ENCODE measurements around the gene DGUOK. TPM values are rescaled to one million over a fixed set of nuclear protein-coding genes. Genes with fewer than 3 reads are reported as not detected.

Gene DGUOK
- total RNA-seq, 1 experiment from 2014 or later = 78.5 TPM

DNA sequence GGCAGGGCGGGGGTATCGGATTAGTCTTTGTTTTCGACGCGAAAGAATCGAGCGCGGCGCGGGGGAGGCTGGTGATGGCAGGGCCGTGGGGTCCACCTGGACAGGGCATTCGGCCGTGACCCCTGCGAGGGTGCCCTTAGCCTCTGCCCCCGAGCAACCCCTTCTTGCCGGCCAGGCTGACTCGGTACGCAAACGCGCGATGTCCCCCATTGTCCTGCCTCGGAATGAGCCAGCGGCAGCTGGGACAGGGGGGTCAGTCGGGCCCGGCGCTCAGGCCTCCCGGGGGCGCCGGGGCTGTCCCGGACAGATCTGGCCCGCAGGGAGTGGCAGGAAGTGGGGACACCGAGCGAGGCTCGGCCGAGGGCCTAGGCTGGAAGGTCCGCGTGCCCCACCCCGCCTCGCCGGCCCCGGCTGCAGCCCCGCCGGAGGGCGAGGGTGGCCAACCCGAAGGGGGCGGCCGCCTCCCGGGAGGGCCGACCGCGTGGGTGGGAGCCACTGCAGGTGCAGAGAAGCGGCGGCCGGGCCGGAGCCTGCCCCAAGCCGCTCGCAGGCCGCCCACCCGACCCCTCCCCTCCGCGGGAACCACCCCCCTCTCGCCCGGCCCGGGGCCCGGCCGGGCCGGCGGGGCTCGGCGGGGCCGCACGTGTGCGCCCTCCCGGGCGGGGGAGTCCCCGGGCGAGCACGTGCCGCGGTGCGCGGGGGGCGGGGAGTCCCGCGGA, 57.7 kb downstream of the DGUOK start, which contains the start of gene TET3:
Gene TET3 (plus strand): TSS at position 708 of the 719 bp plus-strand sequence. CDS start 1,494 bp downstream, outside the sequence.
- in situ Hi-C loops (cut with HindIII; ENCODE audit: low pct_unique_long_range_greater_than_20kb, low sequenced_read_pairs) (no loop called here), intact Hi-C loops (cut with micrococcal nuclease; ENCODE audit: unreplicated experiment) (no loop called here)
- H3K4me1 ChIP-seq (ENCODE audit: control insufficient read depth, insufficient read depth, low read length) = peaks cover 62% of the 10 kb centered on the region

DNA sequence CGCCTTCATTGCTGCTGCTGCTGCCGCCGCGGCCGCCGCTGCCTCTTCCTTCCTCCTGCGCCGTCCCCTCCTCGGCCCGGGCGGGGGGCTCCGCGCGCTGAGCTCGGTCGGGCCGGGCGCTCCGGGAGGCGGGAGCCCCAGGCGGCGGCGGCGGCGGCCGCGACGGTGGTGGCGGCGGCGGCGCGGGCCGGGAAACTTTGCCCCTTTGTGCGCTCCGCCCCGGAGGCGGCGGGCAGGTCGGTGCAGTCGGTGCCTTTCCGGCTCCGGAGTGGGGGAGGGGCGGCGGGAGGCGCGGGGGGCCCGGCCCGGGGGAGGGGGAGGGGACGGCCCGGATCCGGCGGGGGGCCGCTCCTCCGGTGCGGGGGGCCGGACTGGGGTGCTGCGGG, 58.2 kb downstream of the DGUOK start:
- peak overlapping the region; percentile 49 to 60; a peak in 3 of 4 replicates for H3K4me3 ChIP-seq (ENCODE audit: low read depth in 2 of 2, low read length in 2 of 2)
- no peaks in the 10 kb centered on the region; the same call in 1 of the 2 replicates for H3K36me3 ChIP-seq (ENCODE audit: control insufficient read depth, insufficient read depth, low read length)
- H3K27ac ChIP-seq (ENCODE audit: low read length) = no peak overlapping the region
- in situ Hi-C loops (cut with HindIII; ENCODE audit: low pct_unique_long_range_greater_than_20kb, low sequenced_read_pairs) = no loop called here
- ChIA-PET CTCF (no interaction called here), POLR2A (no interaction called here)
- intact Hi-C loops (cut with micrococcal nuclease; ENCODE audit: unreplicated experiment) = no loop called here
- H3K4me1 ChIP-seq (ENCODE audit: control insufficient read depth, insufficient read depth, low read length) = peaks cover 62% of the 10 kb centered on the region
- no peak; the same call in 1 of the 2 replicates for ATAC-seq
- no peak for DNase-seq (ENCODE audit: low read depth, low spot score)
- no peaks in the 10 kb centered on the region for H3K9me3 ChIP-seq (ENCODE audit: control insufficient read depth, insufficient read depth, low read depth, low read length)
- H3K27me3 ChIP-seq (ENCODE audit: control insufficient read depth, insufficient read depth, low read length) = no peaks in the 10 kb centered on the region
- TF ChIP-seq, protein P1, sequence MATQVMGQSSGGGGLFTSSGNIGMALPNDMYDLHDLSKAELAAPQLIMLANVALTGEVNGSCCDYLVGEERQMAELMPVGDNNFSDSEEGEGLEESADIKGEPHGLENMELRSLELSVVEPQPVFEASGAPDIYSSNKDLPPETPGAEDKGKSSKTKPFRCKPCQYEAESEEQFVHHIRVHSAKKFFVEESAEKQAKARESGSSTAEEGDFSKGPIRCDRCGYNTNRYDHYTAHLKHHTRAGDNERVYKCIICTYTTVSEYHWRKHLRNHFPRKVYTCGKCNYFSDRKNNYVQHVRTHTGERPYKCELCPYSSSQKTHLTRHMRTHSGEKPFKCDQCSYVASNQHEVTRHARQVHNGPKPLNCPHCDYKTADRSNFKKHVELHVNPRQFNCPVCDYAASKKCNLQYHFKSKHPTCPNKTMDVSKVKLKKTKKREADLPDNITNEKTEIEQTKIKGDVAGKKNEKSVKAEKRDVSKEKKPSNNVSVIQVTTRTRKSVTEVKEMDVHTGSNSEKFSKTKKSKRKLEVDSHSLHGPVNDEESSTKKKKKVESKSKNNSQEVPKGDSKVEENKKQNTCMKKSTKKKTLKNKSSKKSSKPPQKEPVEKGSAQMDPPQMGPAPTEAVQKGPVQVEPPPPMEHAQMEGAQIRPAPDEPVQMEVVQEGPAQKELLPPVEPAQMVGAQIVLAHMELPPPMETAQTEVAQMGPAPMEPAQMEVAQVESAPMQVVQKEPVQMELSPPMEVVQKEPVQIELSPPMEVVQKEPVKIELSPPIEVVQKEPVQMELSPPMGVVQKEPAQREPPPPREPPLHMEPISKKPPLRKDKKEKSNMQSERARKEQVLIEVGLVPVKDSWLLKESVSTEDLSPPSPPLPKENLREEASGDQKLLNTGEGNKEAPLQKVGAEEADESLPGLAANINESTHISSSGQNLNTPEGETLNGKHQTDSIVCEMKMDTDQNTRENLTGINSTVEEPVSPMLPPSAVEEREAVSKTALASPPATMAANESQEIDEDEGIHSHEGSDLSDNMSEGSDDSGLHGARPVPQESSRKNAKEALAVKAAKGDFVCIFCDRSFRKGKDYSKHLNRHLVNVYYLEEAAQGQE (IDR thresholded peaks at IDR 0.05; ENCODE audit: insufficient read depth in 1 of 2, low read depth in 2 of 2, low read length in 1 of 2) = no peak
- TF ChIP-seq, protein P2, sequence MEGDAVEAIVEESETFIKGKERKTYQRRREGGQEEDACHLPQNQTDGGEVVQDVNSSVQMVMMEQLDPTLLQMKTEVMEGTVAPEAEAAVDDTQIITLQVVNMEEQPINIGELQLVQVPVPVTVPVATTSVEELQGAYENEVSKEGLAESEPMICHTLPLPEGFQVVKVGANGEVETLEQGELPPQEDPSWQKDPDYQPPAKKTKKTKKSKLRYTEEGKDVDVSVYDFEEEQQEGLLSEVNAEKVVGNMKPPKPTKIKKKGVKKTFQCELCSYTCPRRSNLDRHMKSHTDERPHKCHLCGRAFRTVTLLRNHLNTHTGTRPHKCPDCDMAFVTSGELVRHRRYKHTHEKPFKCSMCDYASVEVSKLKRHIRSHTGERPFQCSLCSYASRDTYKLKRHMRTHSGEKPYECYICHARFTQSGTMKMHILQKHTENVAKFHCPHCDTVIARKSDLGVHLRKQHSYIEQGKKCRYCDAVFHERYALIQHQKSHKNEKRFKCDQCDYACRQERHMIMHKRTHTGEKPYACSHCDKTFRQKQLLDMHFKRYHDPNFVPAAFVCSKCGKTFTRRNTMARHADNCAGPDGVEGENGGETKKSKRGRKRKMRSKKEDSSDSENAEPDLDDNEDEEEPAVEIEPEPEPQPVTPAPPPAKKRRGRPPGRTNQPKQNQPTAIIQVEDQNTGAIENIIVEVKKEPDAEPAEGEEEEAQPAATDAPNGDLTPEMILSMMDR (IDR thresholded peaks at IDR 0.05) = no peak
- BruUV-seq (replicated peaks) = no TSS peak

More for the DNA sequence above, 57.7 kb downstream of the DGUOK start, which contains the start of gene TET3:
- DNase-seq (ENCODE audit: low read depth, low spot score) (no peak), ATAC-seq (peak; percentile 6)
- Histone ChIP-seq H3K36me3 (ENCODE audit: control insufficient read depth, insufficient read depth, low read length) (no peaks in the 10 kb centered on the region; the same call in 1 of the 2 replicates), H3K27me3 (ENCODE audit: control insufficient read depth, insufficient read depth, low read length) (no peaks in the 10 kb centered on the region), H3K9me3 (ENCODE audit: control insufficient read depth, insufficient read depth, low read depth, low read length) (no peaks in the 10 kb centered on the region), H3K4me3 (ENCODE audit: low read depth in 2 of 2, low read length in 2 of 2) (peak within 1 kb of the TSS; percentile 51 to 64), H3K27ac (ENCODE audit: low read length) (peak within 1 kb of the TSS; percentile 86)
- no TSS peak for BruUV-seq (replicated peaks)
- CTCF ChIA-PET = interaction anchor here (0.6 kb wide), 1 partner anchor 129 kb away, joined by 4 read pairs; no protein-coding TSS in a partner anchor
- TF ChIP-seq, protein P2 (IDR thresholded peaks at IDR 0.05) = no peak
- no peak for TF ChIP-seq SIN3A (IDR thresholded peaks at IDR 0.05; ENCODE audit: borderline replicate concordance, insufficient read depth, low read depth, low read length)
- TF ChIP-seq POLR2AphosphoS5 (IDR thresholded peaks at IDR 0.05; ENCODE audit: low read depth, low read length) = no peak
- TF ChIP-seq, protein P1 (IDR thresholded peaks at IDR 0.05; ENCODE audit: insufficient read depth in 1 of 2, low read depth in 2 of 2, low read length in 1 of 2) = no peak
- no peak for TF ChIP-seq TCF7L2 (IDR thresholded peaks at IDR 0.05; ENCODE audit: low read depth, low read length)
- POLR2A ChIA-PET = no interaction called here
